Panc1 (cell line): ENCODE results near the gene RNF17.

Experiments
- POLR2AphosphoS5 ChIP-seq: IDR thresholded peaks from 2 replicates; pipeline ENCODE4 v1.6.1; 2012; ENCODE audit warnings: mild to moderate bottlenecking, low read depth, low read length, moderate library complexity
- TF ChIP-seq, protein P1 (sequence below): fragments of 450-650 bp; IDR thresholded peaks from 2 replicates; pipeline ENCODE4 v1.5.1; 2017; ENCODE audit warnings: mild to moderate bottlenecking

DNA sequence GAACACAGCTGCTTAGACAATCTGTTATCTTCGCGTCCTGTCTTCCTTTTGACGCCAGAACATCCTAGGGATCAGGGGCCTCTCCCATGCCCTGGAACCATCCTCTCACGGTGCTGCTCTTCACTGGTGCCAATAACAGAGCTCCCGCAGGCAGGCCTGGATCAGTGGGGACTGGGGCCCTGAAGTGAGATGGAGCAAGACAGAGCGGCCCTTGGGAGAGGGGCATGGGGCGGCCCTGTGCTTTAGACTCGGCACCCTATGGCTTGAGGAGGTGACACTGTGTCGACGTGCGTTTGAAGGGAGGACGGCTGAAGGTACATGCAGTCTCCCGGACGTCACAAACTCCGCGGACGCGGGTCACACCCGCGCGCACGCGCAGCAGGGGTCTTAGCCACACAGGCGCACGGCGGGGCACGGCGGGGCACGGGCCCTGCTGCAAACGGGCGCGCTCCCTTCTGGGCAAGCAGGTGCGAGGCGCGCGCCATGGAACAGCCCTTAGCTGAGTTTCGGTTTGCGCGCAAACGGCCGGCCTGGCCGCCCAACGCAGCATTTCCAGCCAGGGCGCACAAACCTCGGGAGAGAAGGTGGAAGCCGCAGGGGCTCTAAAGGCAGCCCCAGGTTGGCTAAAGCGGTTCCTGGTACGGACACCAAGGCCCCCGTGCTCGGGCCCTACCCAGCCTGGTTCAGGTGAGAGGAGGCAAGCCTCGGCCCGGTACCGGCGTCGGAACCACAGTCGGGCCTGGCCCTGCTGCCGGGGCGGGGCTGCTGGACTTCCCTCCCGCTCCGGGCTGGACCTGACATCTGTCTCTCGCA is 16.5 kb upstream of the RNF17 start:
- TF ChIP-seq, protein P1, sequence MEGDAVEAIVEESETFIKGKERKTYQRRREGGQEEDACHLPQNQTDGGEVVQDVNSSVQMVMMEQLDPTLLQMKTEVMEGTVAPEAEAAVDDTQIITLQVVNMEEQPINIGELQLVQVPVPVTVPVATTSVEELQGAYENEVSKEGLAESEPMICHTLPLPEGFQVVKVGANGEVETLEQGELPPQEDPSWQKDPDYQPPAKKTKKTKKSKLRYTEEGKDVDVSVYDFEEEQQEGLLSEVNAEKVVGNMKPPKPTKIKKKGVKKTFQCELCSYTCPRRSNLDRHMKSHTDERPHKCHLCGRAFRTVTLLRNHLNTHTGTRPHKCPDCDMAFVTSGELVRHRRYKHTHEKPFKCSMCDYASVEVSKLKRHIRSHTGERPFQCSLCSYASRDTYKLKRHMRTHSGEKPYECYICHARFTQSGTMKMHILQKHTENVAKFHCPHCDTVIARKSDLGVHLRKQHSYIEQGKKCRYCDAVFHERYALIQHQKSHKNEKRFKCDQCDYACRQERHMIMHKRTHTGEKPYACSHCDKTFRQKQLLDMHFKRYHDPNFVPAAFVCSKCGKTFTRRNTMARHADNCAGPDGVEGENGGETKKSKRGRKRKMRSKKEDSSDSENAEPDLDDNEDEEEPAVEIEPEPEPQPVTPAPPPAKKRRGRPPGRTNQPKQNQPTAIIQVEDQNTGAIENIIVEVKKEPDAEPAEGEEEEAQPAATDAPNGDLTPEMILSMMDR, result no peak
- TF ChIP-seq POLR2AphosphoS5, result no peak
